Stimulated activated naive CD4-positive, alpha-beta T cell treated with Interleukin-2 at 50 U/mL for 16 hours (primary cell): ENCODE results near the gene RFC5.
"Not testable (repeated sequence)": the region's sequence is repeated elsewhere in the genome, so short reads cannot be mapped to it uniquely, and the experiment has no call there.

ENCODE experiments used
- DNase-seq: peaks from one replicate; lab custom pipeline; 2025; lab: John Stamatoyannopoulos, UW

Gene RFC5

GRCh38 chr12:118015306-118015705 lies 1.2 kb upstream of the RFC5 start:
- no peak for DNase-seq

DNA sequence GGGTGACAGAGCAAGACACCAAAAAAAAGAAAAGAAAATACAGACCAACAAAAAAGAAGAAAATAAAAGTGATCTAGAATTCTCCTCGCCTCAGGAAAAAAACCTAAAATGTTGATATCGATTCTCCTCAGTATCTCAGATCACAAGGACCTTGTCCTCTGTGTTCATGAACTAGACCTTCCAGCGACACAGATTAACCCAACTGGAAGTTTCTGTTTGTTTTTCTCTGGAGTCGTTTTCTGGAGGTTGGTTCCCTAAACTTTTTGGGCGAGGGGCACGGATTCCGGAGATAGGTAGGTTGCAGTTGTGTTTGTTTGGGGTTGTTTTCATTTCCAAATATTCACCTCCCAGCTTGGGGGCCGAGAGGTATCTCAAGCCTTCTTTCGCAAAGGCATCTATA lies 559 bp upstream of the RFC5 start:
- DNase-seq, result no peak

DNA sequence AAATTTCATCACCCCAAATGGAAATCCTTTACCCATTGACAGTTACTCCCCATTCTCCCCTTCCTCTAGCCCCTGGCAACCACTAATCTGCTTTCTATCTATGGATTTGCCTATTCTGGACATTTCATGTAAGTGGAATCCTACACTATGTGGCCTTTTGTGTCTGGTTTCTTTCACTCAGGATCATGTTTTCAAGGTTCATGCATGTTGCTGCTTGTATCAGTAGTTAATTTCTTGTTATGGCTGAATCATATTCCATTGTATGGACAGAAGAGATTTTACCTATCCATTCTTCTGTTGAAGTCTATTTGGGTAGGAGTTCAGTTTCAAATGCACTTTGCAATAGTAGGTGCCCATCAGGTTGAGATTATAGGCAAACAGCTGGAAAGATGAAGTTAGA lies 1.4 kb downstream of the RFC5 start:
- no peak for DNase-seq

DNA sequence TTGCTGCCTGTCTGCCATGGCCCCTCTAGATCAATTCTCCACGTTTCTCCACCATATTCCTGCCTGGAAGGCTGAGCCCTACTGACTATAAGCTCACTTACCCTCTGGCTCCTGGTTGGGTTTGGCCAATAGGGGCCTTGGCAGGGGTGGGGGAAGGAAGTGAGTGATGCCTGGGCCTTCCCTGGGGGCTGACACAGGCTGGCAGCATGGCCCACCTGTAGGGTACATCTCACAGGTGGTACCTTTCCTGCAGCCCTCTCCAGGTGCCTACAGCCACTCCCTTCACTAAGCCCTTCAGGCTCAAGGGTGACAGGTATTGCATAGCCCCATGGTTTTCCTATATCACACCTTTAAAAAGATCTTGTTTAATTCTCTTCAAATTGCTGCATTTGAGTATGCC lies 3.5 kb downstream of the RFC5 start:
- DNase-seq, result no peak

GRCh38 chr12:118022097-118022727 lies 5.7 kb downstream of the RFC5 start:
- DNase-seq, result not testable (repeated sequence)

DNA sequence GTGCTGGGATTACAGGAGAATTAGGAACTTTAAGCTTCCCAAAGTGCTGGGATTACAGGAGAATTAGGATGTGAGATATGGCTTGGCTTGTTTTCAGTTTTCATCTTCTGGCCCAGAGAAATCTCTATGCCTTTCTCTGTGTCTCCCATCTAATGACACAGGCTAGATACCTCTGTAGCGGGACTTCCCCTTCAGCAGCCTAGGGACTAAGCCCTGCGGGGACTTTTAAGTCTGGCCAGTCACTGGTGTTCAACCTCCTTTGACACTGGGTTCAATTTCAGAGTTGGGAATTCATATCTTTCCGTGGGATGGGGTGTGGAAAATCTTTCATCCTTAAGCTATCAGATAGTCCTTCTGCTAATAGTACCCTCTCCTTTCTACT lies 6.2 kb downstream of the RFC5 start:
- no peak for DNase-seq

DNA sequence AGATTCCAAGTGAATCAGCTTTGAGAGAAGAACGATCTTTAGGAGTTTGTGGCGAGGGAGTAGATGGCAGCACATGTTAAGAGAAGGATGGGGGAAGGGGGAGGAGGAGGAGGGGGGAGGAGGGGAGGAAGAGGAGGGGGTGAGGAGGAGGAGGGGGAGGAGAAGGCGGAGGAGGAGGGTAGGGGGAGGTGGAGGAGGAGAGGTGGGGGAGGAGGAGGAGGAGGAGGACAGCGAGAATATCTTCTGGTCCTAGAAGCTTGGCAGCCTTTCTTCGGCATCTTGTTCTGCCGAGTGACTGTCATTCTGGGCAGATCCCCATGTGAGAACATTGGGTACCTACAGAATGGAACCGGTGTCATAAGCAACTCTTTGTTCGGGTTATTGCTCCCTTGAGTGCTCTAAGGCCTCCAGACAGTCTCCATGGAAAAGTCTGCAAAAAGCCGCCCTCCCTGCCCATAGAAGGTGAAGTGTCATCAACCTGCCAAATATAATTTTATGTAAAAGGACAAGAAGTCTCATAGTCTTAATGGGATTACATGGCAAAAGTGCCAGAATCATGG lies 6.9 kb downstream of the RFC5 start:
- DNase-seq, result no peak

- no peak for DNase-seq
Measured at GRCh38 chr12:118025168-118025567, 8.7 kb downstream of the RFC5 start.

- no peak for DNase-seq
Measured at GRCh38 chr12:118029166-118029565, 12.7 kb downstream of the RFC5 start.

DNA sequence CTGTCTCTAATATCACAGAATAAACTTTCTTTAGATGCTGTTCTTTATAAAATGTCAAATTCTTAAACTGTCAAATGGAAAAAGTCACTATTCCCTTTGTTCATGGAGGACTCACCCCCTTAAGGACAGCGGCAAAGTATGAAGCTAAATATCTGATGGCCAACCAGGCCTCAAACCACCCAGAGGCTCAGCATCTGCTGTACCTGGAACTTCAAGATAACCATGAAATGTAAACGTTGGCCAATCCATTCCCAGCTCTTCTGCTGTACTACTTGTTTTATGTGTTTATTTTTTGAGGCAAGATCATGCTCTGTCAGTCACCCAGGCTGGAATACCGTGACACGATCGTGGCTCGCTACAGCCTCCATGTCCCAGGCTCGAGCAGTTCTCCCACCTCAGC lies 15.7 kb downstream of the RFC5 start:
- DNase-seq, result no peak

- no peak for DNase-seq
Measured at GRCh38 chr12:118033323-118033722, 16.8 kb downstream of the RFC5 start.

- DNase-seq, result no peak
Measured at GRCh38 chr12:118033902-118034301, 17.4 kb downstream of the RFC5 start.

DNA sequence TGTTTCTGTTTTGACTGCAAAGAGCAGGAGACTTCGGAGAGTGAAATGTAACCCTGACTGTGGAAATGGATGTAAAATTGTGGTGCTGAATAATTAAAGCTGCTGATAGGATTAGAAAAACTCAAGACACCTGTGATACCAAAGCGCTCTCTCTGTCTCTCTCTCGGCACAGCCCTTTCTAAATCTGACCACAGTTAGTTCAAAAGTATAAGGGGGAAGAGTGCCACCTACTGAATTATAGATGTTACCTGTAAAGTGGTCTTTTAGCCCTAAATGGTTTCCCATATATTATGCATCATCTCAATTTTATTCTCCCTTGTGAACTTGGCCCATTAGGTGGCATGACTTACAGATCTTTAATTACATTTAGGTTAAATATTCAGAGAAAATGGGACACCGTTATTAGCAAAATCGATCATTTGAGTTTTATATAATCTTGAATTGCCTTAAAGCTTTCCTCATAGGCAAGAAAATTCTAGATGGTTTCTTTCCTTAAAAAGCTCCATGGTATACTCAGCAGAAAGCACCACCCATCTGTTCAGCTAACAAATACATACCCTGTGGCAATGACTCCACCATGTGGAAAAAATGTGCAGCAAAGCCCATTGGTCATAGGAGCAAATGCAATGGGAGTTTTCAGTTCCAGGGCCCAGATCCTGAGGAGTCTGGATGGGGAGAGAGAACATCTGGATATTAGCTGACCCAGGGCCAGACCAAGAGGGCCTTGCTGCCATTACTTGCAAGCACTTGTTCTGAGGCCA lies 18.1 kb downstream of the RFC5 start:
- no peak for DNase-seq

DNA sequence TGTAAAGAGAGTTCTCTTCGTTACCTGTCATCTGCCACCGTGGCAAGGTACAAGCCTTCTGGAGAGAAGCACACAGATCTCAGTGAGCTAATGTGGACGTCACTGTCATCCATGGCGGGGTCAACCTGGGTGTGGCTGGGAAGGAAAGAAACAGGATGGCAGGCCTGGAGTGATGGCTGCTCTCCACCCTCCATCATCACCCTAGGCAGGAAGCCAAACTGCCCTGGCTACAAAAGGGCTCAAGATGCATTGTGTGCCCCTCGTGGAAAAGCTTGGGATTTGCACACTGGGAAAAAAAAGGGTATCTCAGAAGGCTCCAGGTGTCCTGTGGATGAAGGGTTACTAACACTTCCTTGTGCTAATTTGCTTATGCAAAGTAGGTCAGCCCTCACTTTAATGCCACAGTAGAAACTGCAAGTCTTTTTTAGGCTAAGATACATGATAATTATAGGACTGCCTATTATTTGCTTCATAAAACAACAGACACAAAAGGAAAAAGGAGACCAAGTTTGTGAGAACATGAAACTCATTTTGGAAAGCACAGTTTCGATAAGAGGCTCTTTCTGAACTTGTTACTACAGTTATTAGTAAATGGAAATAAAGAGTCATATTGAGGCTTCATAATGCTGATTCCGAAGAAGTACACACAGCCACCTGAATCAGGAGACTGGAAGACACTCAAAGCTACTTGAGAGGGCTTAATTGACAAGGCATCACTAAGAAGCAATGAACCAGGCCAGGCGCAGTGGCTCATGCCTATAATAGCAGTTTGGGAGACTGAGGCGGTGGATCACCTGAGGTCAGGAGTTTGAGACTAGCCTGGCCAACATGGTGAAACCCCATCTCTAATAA lies 18.9 kb downstream of the RFC5 start:
- DNase-seq, result no peak

GRCh38 chr12:118036672-118037411 lies 20.3 kb downstream of the RFC5 start:
- DNase-seq, result no peak

GRCh38 chr12:118038137-118038536 lies 21.6 kb downstream of the RFC5 start:
- no peak for DNase-seq

DNA sequence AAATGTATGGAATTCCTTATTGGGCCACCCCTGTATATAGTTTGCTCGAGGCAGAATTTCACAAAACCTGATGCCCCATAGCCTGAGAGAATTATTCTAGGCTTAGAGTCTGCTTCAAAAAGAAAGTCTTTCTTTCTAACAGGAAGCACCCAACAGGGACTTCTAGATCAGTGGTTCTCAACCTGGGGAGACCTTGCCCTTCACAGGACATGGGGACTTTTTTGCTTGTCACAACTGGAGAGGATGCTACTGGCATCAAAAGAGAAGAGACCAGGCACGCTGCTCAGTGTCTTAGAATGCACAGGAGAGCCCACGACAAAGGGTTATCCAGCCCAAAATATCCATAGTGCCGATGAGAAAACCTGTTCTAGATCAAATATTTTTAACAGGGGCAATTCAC lies 25.6 kb downstream of the RFC5 start:
- DNase-seq, result no peak

DNA sequence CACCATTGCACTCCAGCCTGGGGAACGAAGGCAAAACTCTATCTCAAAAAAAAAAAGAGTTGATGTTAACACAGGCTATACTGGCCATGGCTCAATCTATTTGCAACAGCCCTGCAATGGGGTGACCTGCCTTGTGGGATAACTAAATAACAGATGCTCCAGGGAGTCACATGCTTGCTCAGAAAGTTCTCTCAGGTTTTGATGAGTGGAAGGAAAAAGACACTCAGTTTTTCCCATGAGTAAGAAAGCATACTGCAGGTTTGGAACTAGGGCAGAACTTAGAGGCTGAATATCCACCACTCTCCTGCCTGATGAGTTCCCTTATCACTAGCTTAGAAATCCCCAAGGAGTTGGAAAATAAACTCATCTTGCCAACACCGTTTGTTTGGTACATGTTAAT lies 27.6 kb downstream of the RFC5 start:
- DNase-seq, result no peak

DNA sequence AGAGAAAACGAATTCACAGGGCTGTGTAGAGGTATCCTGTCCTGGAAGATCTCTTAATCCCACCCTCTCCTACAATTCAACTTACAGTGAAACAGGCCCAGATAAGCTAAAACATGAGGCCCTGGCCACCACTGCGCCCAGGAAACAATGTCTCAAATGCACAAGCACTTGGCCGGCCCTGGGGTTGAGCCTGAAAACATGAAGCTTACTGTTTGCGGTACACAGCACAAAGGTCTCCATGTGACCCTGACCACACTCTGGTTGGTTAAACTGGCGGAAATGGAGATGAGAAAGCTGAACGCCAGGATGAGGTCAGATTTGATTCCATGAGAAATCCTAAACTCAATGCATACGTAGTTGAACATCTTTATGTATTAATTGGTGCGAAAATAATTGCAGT lies 28.1 kb downstream of the RFC5 start:
- no peak for DNase-seq

DNA sequence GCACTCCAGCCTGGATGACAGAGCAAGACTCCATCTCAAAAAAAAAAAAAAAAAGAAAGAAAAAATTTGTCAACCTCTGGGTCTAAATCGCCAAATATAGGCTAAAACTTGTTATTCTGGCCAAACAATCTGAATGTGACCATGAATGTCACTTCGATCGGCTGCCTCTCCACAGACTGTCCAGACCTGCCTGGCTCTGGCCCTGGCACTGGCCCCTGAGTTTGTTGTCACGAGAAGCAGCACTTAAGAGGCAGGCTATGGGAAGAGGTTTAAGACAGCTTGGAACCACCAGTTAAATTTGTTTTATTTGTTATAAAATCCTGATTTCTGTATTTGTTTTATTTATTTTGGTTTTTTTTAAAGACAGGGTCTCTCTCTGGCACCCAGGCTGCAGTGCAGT lies 29.9 kb downstream of the RFC5 start:
- no peak for DNase-seq

DNA sequence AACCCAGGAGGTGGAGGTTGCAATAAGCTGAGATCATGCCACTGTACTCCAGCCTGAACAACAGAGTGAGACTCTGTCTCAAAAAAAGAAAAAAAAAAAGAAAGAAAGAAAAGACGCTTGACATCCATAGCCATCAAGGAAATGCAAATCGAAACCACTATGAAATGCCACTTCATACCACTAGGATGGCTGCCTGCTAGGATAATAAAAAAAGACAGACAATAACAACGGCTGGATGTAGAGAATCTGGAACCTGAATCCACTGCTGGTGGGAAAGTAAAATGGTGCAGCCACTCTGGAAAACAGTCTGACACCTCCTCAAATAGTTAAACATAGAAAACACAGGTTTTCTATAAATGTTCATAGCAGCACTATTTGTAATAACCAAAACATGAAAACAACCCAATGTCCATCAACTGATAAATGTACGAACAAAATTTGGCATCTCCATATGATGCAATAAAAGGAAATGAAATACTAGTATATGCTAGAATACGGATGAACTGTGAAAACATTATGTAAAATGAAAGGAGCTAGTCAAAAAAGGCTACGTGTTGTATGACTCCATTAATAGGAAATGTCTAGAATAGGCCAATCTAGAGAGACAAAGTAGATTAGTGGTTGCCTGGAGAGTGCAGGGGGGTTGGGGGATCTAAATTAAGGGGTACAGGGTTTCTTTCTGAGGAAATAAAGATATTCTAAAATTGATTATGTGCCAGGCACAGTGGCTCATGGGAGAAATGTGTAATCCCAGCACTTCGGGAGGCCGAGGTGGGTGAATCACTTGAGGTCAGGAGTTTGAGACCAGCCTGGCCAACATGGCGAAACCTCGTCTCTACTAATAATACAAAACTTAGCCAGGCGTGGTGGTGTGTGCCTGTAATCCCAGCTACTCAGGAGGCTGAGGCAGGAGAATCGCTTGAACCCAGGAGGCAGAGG lies 34.7 kb downstream of the RFC5 start:
- no peak for DNase-seq
